CD14-positive monocyte (primary cell): Measurements from ENCODE around the gene MIGA2. TPM values are rescaled to one million over a fixed set of nuclear protein-coding genes. Genes with fewer than 3 reads are reported as not detected.

Experiments
- DNase-seq, 3 donors: peaks; one replicate each; pipeline ENCODE4 v3.0.0-alpha.2; 2011 to 2022
- H2AFZ ChIP-seq: 2 replicates; pipeline ENCODE4 v1.6.0; 2012; ENCODE audit warnings: mild to moderate bottlenecking, low read depth, low read length, inconsistent platforms; ENCODE audit not compliant: insufficient read depth, poor library complexity, severe bottlenecking
- H3K27ac ChIP-seq, 2 donors: 1 replicate in 1 of 2; 2 replicates in 1 of 2; pipeline ENCODE4 v1.5.1; 2012 to 2013; ENCODE audit warnings: low read length in 2 of 2, control low read depth in 1 of 2, inconsistent platforms in 1 of 2, low read depth in 1 of 2, mild to moderate bottlenecking in 1 of 2
- H3K27me3 ChIP-seq, 2 donors: one replicate each; pipeline versions ENCODE4 v1.6.0 to v1.6.1; 2011 to 2013; ENCODE audit warnings: low read length in 2 of 2; ENCODE audit not compliant: control insufficient read depth in 2 of 2, insufficient read depth in 2 of 2
- H3K36me3 ChIP-seq, 2 donors: replicated peaks in 1 of 2; 1 replicate in 1 of 2; 2 replicates in 1 of 2; pipeline versions ENCODE4 v1.5.1 to v1.6.1; 2012 to 2013; ENCODE audit warnings: low read length in 2 of 2, control low read depth in 1 of 2, inconsistent platforms in 1 of 2, mild to moderate bottlenecking in 1 of 2; ENCODE audit not compliant: insufficient read depth in 2 of 2, control insufficient read depth in 1 of 2
- H3K4me1 ChIP-seq, 2 donors: 1 replicate in 1 of 2; 2 replicates in 1 of 2; pipeline versions ENCODE4 v1.5.1 to v1.6.1; 2012 to 2013; ENCODE audit warnings: low read length in 2 of 2, control low read depth in 1 of 2, inconsistent platforms in 1 of 2, mild to moderate bottlenecking in 1 of 2, moderate library complexity in 1 of 2; ENCODE audit not compliant: insufficient read depth in 2 of 2, control insufficient read depth in 1 of 2
- H3K4me2 ChIP-seq: replicated peaks from 2 replicates; pipeline ENCODE3; 2012; ENCODE audit warnings: low read length, moderate library complexity, mild to moderate bottlenecking; ENCODE audit not compliant: poor library complexity, severe bottlenecking; ENCODE audit errors: extremely low read depth
- H3K4me3 ChIP-seq, 3 experiments: fragments of 200-600 bp in 1 of 3; sonication (generic) in 1 of 3; replicated peaks in 1 of 3; 1 replicate in 2 of 3; 2 replicates in 1 of 3; pipeline ENCODE4 v1.5.1; 2011 to 2013; ENCODE audit warnings: low read length in 3 of 3, mild to moderate bottlenecking in 3 of 3, control low read depth in 2 of 3, low read depth in 2 of 3, inconsistent platforms in 1 of 3, moderate library complexity in 1 of 3
- H3K79me2 ChIP-seq: 2 replicates; pipeline ENCODE4 v1.6.0; 2012; ENCODE audit warnings: mild to moderate bottlenecking, control low read depth, inconsistent platforms, low read length, moderate library complexity; ENCODE audit not compliant: insufficient read depth
- H3K9ac ChIP-seq: 2 replicates; pipeline ENCODE4 v1.6.0; 2017; ENCODE audit warnings: low read length, mild to moderate bottlenecking; ENCODE audit not compliant: insufficient read depth, poor library complexity, severe bottlenecking
- H3K9me3 ChIP-seq, 2 donors: replicated peaks in 1 of 2; 1 replicate in 1 of 2; 2 replicates in 1 of 2; pipeline versions ENCODE4 v1.5.1 to v1.6.1; 2012 to 2013; ENCODE audit warnings: low read length in 2 of 2, control low read depth in 1 of 2; ENCODE audit not compliant: control insufficient read depth in 1 of 2, insufficient read depth in 1 of 2
- H4K20me1 ChIP-seq: 2 replicates; pipeline ENCODE4 v1.6.0; 2012; ENCODE audit warnings: mild to moderate bottlenecking, low read length, control low read depth, moderate library complexity; ENCODE audit not compliant: insufficient read depth
- H3K27ac Mint-ChIP-seq, 7 donors: one replicate each; pipeline ENCODE4 v1.8.0; 2020; ENCODE audit warnings: mild to moderate bottlenecking in 7 of 7, mixed read lengths in 7 of 7, moderate library complexity in 6 of 7, inconsistent platforms in 2 of 7
- H3K27me3 Mint-ChIP-seq, 3 donors: one replicate each; pipeline ENCODE4 v1.8.0; 2021 to 2022; ENCODE audit warnings: low read depth in 3 of 3, mild to moderate bottlenecking in 3 of 3, mixed read lengths in 3 of 3, moderate library complexity in 3 of 3, inconsistent platforms in 1 of 3
- H3K36me3 Mint-ChIP-seq, 2 donors: one replicate each; pipeline ENCODE4 v1.8.0; 2020; ENCODE audit warnings: mixed read lengths in 2 of 2, inconsistent platforms in 1 of 2, mild to moderate bottlenecking in 1 of 2
- H3K4me1 Mint-ChIP-seq: one replicate; pipeline ENCODE4 v1.8.0; 2020; ENCODE audit warnings: mild to moderate bottlenecking, mixed read lengths
- H3K4me3 Mint-ChIP-seq, 2 donors: one replicate each; pipeline ENCODE4 v1.8.0; 2020; ENCODE audit warnings: mild to moderate bottlenecking in 2 of 2, mixed read lengths in 2 of 2, moderate library complexity in 1 of 2
- H3K9me3 Mint-ChIP-seq, 7 donors: one replicate each; pipeline ENCODE4 v1.8.0; 2020 to 2022; ENCODE audit warnings: mixed read lengths in 7 of 7, mild to moderate bottlenecking in 6 of 7, moderate library complexity in 6 of 7, inconsistent platforms in 2 of 7
- CTCF ChIP-seq: fragments of 200-600 bp; IDR thresholded peaks from one replicate; pipeline ENCODE4 v1.8.0; 2022; ENCODE audit warnings: antibody characterized with exemption, mild to moderate bottlenecking
- WGBS: methylation state at CpG from one replicate; pipeline ENCODE4 v1.1.5; 2013; ENCODE audit warnings: missing lambda C conversion rate; ENCODE audit not compliant: insufficient coverage; 5-methylcytosine and 5-hydroxymethylcytosine counted together
- intact Hi-C, 2 donors: fragments of 100-400 bp; cut with micrococcal nuclease; formaldehyde crosslinking; loops; one replicate each; pipeline versions ENCODE4 v1.15.0 to v1.15.1; 2023
- polyA plus RNA-seq, 3 donors: library from polyadenylated mRNA; depleted of rRNA in 1 of 3; unstranded in 2 of 3; stranded (reverse) in 1 of 3; fragments of 300-500 nt in 2 of 3; fragments of >200 nt in 1 of 3; fragmentation: Illumina TruSeq in 2 of 3; gene quantifications; 1 replicate in 2 of 3; 2 replicates in 1 of 3; pipeline ENCODE4 v1.2.3, GENCODE V29; 2012 to 2021

The MIGA2 gene
- polyA plus RNA-seq, 3 donors: 1.9 to 45.4 (median 5.9) TPM

DNA sequence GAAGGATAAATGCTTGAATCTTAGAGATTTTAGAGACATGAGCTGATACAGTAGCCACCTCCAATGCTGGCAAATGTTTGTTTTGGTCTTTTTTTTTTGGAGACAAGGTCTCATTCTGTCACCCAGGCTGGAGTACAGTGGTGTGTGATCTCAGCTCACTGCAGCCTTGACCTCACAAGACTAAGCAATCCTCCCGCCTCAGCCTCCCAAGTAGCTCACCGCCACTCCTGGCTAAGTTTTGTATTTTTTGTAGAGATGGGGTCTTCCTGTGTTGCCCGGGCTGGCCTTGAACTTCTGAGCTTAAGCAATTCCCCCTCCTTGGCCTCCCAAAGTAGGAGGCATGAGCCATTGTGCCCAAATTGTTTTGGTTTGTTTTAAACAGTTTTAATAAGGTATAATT, 37.7 kb downstream of the MIGA2 start:
- Mint-ChIP-seq H3K9me3 (no peaks in the 10 kb centered on the region), H3K27ac (no peak overlapping the region), H3K36me3 (peaks cover 2 to 16% of the 10 kb centered on the region in 2 donors), H3K4me1 (peaks cover 9% of the 10 kb centered on the region), H3K27me3 (peaks cover 0 to 4% (median 0%) of the 10 kb centered on the region in 3 donors), H3K4me3 (no peak overlapping the region)
- Histone ChIP-seq H3K4me3 (no peak overlapping the region), H3K4me2 (no peak overlapping the region), H2AFZ (no peak overlapping the region), H3K9ac (no peak overlapping the region), H3K27me3 (no peaks in the 10 kb centered on the region), H3K4me1 (peaks cover 9 to 10% of the 10 kb centered on the region in 2 donors), H3K9me3 (no peaks in the 10 kb centered on the region), H3K36me3 (peaks cover 5 to 12% of the 10 kb centered on the region in 2 donors), H3K79me2 (no peaks in the 10 kb centered on the region), H3K27ac (no peak overlapping the region), H4K20me1 (no peaks in the 10 kb centered on the region)
- no peak for TF ChIP-seq CTCF
- no peak for DNase-seq
- intact Hi-C loops: no loop called here
- WGBS: no CpG with 5 or more reads among the region's 3 CpGs

- TF ChIP-seq CTCF: no peak
- no peak for DNase-seq
- Mint-ChIP-seq H3K4me3 (no peak overlapping the region), H3K36me3 (peaks cover 2 to 8% of the 10 kb centered on the region in 2 donors), H3K4me1 (peaks cover 8% of the 10 kb centered on the region), H3K27me3 (peaks cover 0 to 4% (median 3%) of the 10 kb centered on the region in 3 donors), H3K27ac (no peak overlapping the region), H3K9me3 (no peaks in the 10 kb centered on the region)
- H3K27me3 ChIP-seq: no peaks in the 10 kb centered on the region
- WGBS: 95% methylated on average over 16 of the region's 16 CpGs
- no peak overlapping the region for H3K9ac ChIP-seq
- no peaks in the 10 kb centered on the region for H4K20me1 ChIP-seq
- H3K4me1 ChIP-seq: peaks cover 7 to 8% of the 10 kb centered on the region in 2 donors
- intact Hi-C loops: loop anchor here in 1 of 2 donors (5.0 kb wide), 1 partner anchor 39 kb away; the partner anchor contains the start of gene MIGA2
- H2AFZ ChIP-seq: no peak overlapping the region
- no peak overlapping the region for H3K4me2 ChIP-seq
- H3K4me3 ChIP-seq: no peak overlapping the region
- no peak overlapping the region for H3K27ac ChIP-seq
- no peaks in the 10 kb centered on the region for H3K9me3 ChIP-seq
- no peaks in the 10 kb centered on the region for H3K79me2 ChIP-seq
- peaks cover 5% of the 10 kb centered on the region in 2 donors for H3K36me3 ChIP-seq
These were observed 39.7 kb downstream of the MIGA2 start for GRCh38 chr9:129075996-129076639.
